Activated CD8-positive, alpha-beta T cell treated with anti-CD3 and anti-CD28 coated beads for 36 hours (primary cell): ENCODE results near the gene PANX2. TPM values are rescaled to one million over a fixed set of nuclear protein-coding genes. Genes with fewer than 3 reads are reported as not detected.

Experiments used
- ATAC-seq: fragments of 200-7000 bp; cut with Tn5 transposase; one replicate; pipeline ENCODE4 v1.10.0; 2021; ENCODE audit warnings: mild to moderate bottlenecking, moderate library complexity
- CTCF ChIA-PET: fragments of 350-600 bp; sonication (Branson Sonifier 250); formaldehyde crosslinking; loops from one replicate; lab custom pipeline; 2021; ENCODE audit warnings: antibody characterized with exemption; lab: Charles Lee
- POLR2A ChIA-PET: fragments of 350-600 bp; sonication (Branson Sonifier 250); formaldehyde crosslinking; loops from one replicate; lab custom pipeline; 2021; ENCODE audit warnings: antibody characterized with exemption; lab: Charles Lee
- DNase-seq: peaks from one replicate; pipeline ENCODE4 v3.0.0-alpha.2; 2020
- H3K27ac Mint-ChIP-seq: one replicate; pipeline ENCODE4 v1.8.0; 2021; ENCODE audit warnings: mild to moderate bottlenecking, mixed read lengths
- H3K27me3 Mint-ChIP-seq: one replicate; pipeline ENCODE4 v1.8.0; 2021; ENCODE audit warnings: mixed read lengths
- H3K36me3 Mint-ChIP-seq: one replicate; pipeline ENCODE4 v1.8.0; 2021; ENCODE audit warnings: low read depth, mixed read lengths
- H3K4me1 Mint-ChIP-seq: one replicate; pipeline ENCODE4 v1.8.0; 2021; ENCODE audit warnings: low read depth, mixed read lengths
- H3K4me3 Mint-ChIP-seq: one replicate; pipeline ENCODE4 v1.8.0; 2021; ENCODE audit warnings: mild to moderate bottlenecking, moderate library complexity, mixed read lengths
- H3K9me3 Mint-ChIP-seq: one replicate; pipeline ENCODE4 v1.8.0; 2021; ENCODE audit warnings: mixed read lengths
- CTCF ChIP-seq: fragments of 200-600 bp; IDR thresholded peaks from one replicate; pipeline ENCODE4 v1.8.0; 2022; ENCODE audit warnings: antibody characterized with exemption, mild to moderate bottlenecking
- intact Hi-C: fragments of 100-400 bp; cut with micrococcal nuclease; formaldehyde crosslinking; loops from one replicate; pipeline ENCODE4 v1.10.0; 2022
- total RNA-seq, 2 experiments: library from RNA; stranded (reverse); gene quantifications; one replicate each; pipeline ENCODE4 v1.2.3, GENCODE V29; 2021

Gene PANX2
- total RNA-seq, 2 experiments from 2014 or later: 3.3 to 3.9 TPM

GRCh38 chr22:50198624-50199017 lies 28.1 kb downstream of the PANX2 start:
- intact Hi-C loops: no loop called here
- CTCF ChIA-PET: no interaction called here

GRCh38 chr22:50199251-50199721 lies 28.8 kb downstream of the PANX2 start:
- Mint-ChIP-seq H3K36me3 (peaks cover 19% of the 10 kb centered on the region), H3K4me3 (peak overlapping the region; percentile 68), H3K9me3 (no peaks in the 10 kb centered on the region), H3K27me3 (no peaks in the 10 kb centered on the region), H3K27ac (peak overlapping the region; percentile 64), H3K4me1 (peaks cover 22% of the 10 kb centered on the region)
- ChIA-PET POLR2A (interaction anchor here (1.0 to 2.1 kb wide), 2 partner anchors 9 to 12 kb away, joined by 4 to 6 read pairs; no protein-coding TSS in a partner anchor), CTCF (no interaction called here)
- intact Hi-C loops: no loop called here
- no peak for TF ChIP-seq CTCF
- DNase-seq (no peak), ATAC-seq (no peak)

More at GRCh38 chr22:50198624-50199017, 28.1 kb downstream of the PANX2 start:
- H3K27ac Mint-ChIP-seq: no peak overlapping the region
- POLR2A ChIA-PET: interaction anchor here (2.1 kb wide), 1 partner anchor 8 kb away, joined by 6 read pairs; no protein-coding TSS in a partner anchor
- no peak for TF ChIP-seq CTCF
- no peak for DNase-seq
- H3K4me3 Mint-ChIP-seq: no peak overlapping the region
- no peaks in the 10 kb centered on the region for H3K27me3 Mint-ChIP-seq
- H3K9me3 Mint-ChIP-seq: no peaks in the 10 kb centered on the region
- ATAC-seq: no peak
- H3K36me3 Mint-ChIP-seq: peaks cover 14% of the 10 kb centered on the region
- H3K4me1 Mint-ChIP-seq: peaks cover 18% of the 10 kb centered on the region

- no peaks in the 10 kb centered on the region for H3K27me3 Mint-ChIP-seq
- intact Hi-C loops: no loop called here
- H3K4me1 Mint-ChIP-seq: peaks cover 24% of the 10 kb centered on the region
- ChIA-PET CTCF (no interaction called here), POLR2A (interaction anchor here (1.0 to 2.1 kb wide), 2 partner anchors 9 to 13 kb away, joined by 4 to 6 read pairs; no protein-coding TSS in a partner anchor)
- no peak for ATAC-seq
- DNase-seq: no peak
- H3K9me3 Mint-ChIP-seq: no peaks in the 10 kb centered on the region
- H3K36me3 Mint-ChIP-seq: peaks cover 19% of the 10 kb centered on the region
- H3K4me3 Mint-ChIP-seq: peak overlapping the region; percentile 68
- TF ChIP-seq CTCF: no peak
- H3K27ac Mint-ChIP-seq: peak overlapping the region; percentile 64
Measured at GRCh38 chr22:50199829-50200460, 29.4 kb downstream of the PANX2 start.

GRCh38 chr22:50200461-50201190 lies 30.1 kb downstream of the PANX2 start, which contains the start of gene SELENOO:
SELENOO (plus strand) TSS chr22:50201011; CDS start chr22:50201037, 26 bp downstream.
- CTCF ChIA-PET: no interaction called here
- peaks cover 27% of the 10 kb centered on the region for H3K4me1 Mint-ChIP-seq
- ATAC-seq (peak; percentile 95), DNase-seq (peak; percentile 94)
- H3K36me3 Mint-ChIP-seq: peaks cover 19% of the 10 kb centered on the region
- POLR2A ChIA-PET: interaction anchor here (0.9 to 2.1 kb wide), 6 partner anchors 10 to 29 kb away, joined by 3 to 11 read pairs (median 4); no protein-coding TSS in a partner anchor
- no peak for TF ChIP-seq CTCF
- no peaks in the 10 kb centered on the region for H3K27me3 Mint-ChIP-seq
- H3K9me3 Mint-ChIP-seq: no peaks in the 10 kb centered on the region
- H3K27ac Mint-ChIP-seq: peak within 1 kb of the TSS; percentile 64
- intact Hi-C loops: no loop called here
- peak within 1 kb of the TSS; percentile 83 for H3K4me3 Mint-ChIP-seq
